Stimulated activated CD8-positive, alpha-beta memory T cell treated with anti-CD3 and anti-CD28 coated beads, Interleukin-2, amount 100 ng/mL, for 48 hours (primary cell): ENCODE measurements around the gene SRI.
"Not testable (repeated sequence)": the region's sequence is repeated elsewhere in the genome, so short reads cannot be mapped to it uniquely, and the experiment has no call there.

Source experiments
- DNase-seq, 2 donors: peaks; one replicate each; pipeline ENCODE4 v3.0.0-alpha.2; 2020; ENCODE audit warnings: low read depth in 2 of 2

Gene SRI

GRCh38 chr7:88183051-88183450, 36.8 kb downstream of the SRI start:
- no peak for DNase-seq

DNA sequence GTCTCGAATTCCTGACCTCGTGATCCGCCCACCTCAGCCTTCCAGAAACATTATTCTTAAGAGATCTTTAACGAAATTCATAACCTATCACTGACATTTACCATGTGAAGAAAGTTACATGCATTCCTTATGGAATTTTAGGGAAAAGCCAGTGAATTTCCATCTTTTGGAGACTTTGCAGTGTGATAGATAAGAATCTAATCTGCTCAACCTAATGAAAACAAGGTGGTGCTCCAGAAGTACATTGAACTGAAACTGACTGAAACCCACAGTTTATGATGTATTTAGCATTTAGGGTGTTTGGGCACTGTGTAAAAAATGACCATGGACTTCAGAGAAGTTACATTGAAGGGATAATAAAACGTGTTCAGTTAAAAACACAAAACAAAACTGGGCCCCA, 43.6 kb downstream of the SRI start:
- DNase-seq, result no peak

GRCh38 chr7:88172842-88173241, 47.0 kb downstream of the SRI start:
- no peak for DNase-seq

- DNase-seq, result no peak
Observed at GRCh38 chr7:88169717-88170320, 50.0 kb downstream of the SRI start.

DNA sequence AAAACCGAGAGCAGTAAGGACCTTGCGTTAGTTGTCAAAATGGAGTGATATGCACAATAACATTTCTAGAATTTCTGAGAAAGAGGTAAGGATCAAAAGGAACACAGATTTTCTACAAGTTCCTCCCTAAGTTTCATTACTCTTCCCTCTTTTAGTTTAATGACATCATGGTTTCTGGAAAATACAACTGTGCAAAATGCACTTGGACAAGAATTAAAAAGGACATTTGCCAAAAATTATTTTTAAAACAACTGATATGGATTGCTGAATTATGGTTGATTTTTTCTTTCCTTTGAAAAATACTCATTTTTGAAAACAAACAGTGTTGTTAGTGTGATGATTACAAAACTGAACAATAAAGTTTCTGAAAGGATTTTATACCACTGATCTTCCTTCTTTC, 52.1 kb downstream of the SRI start:
- DNase-seq, result no peak

GRCh38 chr7:88167223-88167622, 52.6 kb downstream of the SRI start:
- DNase-seq, result no peak

DNA sequence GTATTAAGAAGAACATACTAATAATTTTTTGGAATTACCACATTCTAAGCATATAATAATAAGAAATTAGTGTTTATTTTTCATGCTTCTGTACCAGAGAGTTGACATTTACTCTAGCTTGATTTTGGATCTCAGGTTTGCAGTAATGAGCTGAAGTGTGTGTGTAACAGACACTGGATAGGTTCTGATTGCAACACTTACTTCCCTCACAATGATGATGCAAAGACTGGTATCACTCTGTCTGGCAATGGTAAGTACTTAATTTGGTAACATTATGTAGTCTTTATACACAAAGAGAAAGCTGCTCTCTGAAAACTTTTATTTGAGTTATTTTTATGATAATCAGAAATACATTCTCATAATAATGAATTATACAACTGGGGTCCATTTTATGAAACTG, 54.1 kb downstream of the SRI start:
- no peak for DNase-seq

GRCh38 chr7:88159741-88160140, 60.1 kb downstream of the SRI start:
- DNase-seq, result not testable (repeated sequence)

DNA sequence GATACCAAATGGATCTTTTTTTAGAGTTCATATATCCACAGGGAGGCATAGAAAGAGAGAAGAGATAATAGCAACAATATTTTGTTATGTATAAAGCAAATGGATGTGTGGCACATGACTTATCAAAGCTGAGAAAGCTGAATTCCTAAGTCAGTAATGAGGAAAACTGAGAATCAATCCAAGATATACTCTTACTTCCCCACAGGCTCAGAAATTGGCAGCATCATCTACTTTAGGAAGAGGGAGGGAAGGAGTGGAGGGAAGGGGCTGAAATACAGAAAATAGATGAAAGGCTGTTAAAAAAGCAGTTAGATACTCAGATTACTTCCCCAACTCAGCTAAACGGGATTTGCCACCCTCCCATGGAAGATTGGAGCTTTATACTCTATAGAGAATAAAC, 63.5 kb downstream of the SRI start:
- no peak for DNase-seq

- no peak for DNase-seq
Observed at GRCh38 chr7:88155756-88156155, 64.1 kb downstream of the SRI start.
